HG03460 (cell line): ENCODE results near the gene CR2.
"Not testable (repeated sequence)": the region's sequence is repeated elsewhere in the genome, so short reads cannot be mapped to it uniquely, and the experiment has no call there.

ENCODE experiments used
- ATAC-seq: cut with Tn5 transposase; IDR thresholded peaks from one replicate; pipeline ENCODE4 v1.9.1; 2021; ENCODE audit not compliant: unreplicated experiment

Gene CR2

DNA sequence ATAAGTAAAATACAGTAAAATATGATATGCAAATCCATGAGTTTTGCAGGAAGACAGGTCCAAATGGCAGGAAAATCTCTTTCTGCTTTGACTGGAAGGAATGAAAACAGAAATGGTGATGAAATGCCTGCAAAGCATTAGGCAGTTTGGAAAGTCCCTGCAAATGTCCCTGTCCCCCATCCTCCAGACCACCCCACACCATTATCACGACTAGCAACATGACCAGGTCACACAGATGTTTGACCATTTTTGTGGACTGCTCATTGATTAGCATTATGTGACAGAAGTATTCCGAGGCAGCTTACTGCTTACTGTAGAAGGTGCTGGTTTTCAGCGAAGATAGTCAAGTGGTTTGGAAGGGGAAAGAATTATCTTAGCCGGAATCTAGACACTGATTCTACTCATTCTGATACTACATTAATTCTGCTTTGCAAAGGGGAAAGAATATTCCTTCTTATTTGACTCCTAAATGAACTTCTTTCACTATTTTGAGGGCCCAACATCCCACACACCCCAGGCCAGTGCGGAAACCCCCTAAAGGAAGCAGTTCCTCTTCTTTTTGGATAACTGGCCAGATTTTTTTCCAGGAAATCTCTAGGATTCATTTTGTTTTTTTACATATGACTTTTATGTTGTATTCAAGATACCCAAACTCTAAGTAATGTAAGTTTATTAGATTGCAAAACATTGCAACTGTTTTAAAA is 9.5 kb upstream of the CR2 start:
- ATAC-seq, result no peak

DNA sequence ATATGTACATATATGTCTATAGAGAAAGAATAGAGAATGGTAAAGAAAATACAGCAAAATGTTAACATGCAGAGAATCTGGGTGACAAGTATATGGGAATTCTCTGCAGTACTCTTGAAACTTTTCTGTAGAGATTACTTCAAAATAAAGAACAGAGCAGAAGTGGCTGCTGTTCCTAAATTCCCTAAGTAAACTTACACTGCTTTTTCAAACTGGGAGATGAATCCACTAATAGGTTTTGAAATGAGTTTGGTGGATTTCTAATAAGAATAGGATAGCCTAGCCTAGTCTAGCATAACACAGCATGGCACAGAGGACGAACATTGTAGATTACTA is 450 bp upstream of the CR2 start:
- no peak for ATAC-seq

DNA sequence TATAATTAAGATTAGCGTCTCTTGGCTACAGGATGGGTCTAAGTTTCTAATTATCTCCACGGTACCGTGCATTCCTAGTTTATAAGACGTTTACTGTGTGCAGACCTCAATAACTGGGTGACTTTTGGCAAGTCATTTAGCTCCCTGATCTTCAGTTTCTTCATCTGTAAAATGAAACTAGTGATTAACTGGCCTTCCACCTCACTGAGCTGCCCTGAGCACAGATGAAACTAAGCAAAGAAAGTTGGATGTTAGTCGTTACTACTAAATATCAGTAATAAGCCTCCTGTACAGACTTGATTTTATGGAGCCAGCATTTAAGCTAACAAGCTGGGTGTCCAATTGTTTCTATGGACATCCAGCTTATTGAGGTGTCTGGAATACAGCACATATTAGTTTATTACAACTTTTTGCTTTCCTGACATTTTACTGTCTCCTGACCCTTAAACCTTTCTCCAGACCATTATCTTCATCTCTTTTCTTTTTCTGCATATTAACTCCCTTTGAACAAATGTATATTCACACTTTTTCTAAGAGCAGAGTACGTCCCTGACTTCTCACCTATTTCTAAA is 1.1 kb downstream of the CR2 start:
- ATAC-seq, result no peak

DNA sequence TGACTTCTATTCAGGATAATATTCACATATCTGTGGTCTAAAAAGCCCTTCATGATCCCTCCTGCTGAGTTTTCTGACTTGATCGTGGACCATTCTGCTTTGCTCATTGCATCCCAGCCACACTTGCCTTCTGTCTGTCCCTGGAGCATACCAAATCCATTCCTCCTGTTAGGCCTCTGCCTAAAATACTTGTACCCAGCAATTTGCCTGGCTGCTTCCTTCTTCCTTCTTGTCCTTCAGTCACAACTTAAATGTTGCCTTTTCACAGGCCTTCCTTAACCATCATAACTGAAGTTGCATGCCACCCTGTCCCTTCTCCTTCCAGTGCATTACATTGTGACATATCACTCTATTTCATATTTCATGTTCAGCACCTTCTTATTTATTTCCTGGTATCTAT is 4.3 kb downstream of the CR2 start:
- no peak for ATAC-seq

DNA sequence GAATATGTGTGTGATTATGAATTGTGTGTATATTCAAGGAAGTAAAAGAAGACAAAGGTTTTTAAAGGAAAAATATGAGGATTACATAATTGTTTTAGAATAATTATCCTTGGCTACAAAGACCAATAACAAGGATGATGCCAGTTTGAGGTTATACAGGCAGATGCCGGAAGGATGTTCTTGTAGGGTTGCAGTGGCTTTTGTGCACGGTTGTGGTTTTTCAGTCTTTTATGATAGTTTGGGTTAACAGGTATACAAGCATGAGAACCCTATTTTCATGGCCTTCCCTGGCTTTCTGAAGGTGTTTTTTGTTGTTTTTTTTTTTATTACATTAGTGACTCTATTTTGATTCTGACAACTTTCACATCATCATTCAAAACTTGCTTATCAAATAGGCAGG is 4.9 kb downstream of the CR2 start:
- no peak for ATAC-seq

- ATAC-seq, result no peak
Observed at GRCh38 chr1:207461649-207462048, 7.5 kb downstream of the CR2 start.

DNA sequence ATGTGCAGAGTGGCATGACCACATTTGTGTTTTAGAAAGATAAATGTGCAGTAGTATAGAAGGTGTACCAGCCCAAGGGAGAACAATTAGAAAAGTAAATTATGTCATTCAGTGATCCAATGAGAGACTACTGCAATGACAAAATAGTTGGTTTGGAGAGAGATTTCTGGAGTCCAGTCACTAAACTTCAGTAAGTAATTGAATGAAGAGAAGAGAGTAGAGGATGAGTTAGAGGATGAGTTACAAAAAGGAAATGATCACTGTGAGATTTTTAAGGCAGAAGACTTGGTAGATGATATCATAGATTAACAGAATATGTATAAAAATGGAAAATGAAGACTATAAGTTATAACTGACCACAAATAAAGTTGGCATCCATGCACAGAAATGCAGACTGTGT is 8.4 kb downstream of the CR2 start:
- ATAC-seq, result no peak

GRCh38 chr1:207463021-207463420 is 8.9 kb downstream of the CR2 start:
- no peak for ATAC-seq

DNA sequence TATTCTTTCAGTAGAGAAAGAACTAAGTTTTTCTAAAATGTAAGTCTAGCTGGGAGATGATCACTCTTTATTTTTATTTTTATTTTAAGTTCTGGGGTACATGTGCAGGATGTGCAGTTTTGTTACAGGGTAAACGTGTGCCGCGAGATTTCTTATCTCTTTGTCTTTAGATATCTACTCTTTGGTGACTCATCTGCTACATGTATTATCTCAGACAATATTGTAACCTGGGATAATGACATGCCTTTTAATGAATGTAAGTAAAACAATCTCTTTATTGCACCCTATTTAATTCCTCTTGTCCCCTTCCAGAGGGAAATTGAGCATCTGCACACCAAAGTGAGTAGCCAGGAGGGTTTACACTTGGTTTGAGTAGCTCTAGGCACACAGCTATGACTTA is 9.4 kb downstream of the CR2 start:
- no peak for ATAC-seq

DNA sequence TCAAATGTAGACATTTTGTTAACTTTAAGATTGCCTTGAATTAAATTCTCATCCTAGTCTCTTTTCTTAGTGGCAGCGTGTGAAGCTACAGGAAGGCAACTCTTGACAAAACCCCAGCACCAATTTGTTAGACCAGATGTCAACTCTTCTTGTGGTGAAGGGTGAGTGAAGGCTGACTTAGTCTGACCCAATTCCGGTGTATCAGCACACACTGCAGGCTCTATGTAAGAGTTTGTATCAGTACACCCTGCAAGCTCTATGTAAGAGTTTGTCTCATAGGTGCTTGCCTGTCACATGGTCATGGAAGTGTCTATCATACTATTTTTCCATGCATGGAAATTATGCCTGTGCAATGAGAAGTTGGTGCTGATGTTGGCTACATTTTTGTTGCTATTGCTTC is 16.8 kb downstream of the CR2 start:
- no peak for ATAC-seq

DNA sequence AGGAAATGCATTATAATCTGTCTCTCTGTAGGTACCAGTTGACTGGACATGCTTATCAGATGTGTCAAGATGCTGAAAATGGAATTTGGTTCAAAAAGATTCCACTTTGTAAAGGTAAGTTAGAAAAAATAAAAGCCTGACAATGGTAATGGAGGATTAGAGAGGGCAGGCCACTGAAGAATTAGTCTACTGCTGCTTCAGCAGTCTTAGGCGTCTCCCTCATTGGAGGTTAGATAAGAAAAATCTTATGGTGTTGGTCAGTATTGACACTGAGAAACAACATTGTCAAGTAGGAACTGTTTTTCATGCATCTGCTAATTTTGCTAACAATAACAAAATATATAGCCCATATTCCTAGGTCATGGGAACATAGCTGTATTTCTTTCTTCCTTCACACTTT is 20.1 kb downstream of the CR2 start:
- ATAC-seq, result no peak

DNA sequence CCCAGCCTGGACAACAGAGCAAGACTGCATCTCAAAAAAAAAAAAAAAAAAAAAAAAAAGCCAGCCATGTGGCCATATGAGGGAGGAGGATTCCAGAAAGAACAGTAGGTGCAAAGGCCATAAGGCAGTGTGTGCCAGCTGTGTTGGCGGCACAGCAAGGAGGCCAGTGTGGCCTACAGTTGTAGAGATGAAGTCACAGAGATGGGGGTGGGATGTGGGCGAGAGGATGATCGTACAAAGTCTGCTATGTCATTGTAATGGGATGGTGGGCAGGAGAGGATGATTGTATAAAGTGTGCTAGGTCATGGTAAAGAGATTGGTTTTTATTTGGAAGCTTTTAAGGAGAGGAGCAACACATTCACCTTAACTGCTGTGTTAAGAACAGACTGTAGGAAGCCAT is 32.1 kb downstream of the CR2 start:
- ATAC-seq, result no peak

GRCh38 chr1:207487636-207488035 is 33.5 kb downstream of the CR2 start:
- ATAC-seq, result no peak

DNA sequence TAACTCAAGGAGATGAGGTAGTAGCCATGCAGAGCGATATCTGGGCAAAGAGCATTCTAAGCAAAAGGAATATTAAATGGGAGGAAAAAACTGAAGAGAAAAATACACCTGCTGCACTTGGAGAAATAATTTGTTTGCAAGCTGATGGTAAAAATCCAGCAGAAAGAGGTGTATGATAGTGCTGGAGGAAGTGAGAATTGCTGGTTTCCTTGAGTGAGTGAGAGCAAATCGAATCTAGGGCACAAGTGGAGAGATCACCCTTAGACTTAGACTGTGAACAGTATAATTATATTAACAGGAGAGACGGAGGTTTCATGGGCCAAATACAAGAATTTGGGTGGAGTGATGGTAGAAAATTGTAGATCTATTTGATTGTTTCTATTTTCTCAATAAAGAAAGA is 39.1 kb downstream of the CR2 start:
- no peak for ATAC-seq

GRCh38 chr1:207494171-207494570 is 40.0 kb downstream of the CR2 start:
- ATAC-seq, result no peak

DNA sequence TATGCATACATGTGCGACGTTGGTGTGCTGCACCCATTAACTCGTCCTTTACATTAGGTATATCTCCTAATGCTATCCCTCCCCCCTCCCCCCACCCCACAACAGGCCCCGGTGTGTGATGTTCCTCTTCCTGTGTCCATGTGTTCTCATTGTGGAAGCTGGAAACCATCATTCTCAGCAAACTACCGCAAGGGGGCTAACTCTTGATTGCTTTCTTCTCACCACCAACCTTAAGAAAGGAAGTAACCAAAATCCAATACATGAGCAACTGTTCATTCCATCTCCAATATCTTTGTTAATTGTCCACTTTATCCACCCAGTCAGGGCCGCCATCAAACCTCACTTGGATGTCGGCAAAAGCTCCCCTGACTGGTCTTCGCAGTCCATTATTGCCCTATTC is 41.2 kb downstream of the CR2 start:
- not testable (repeated sequence) for ATAC-seq

- peak; percentile 47 for ATAC-seq
Observed at GRCh38 chr1:207495801-207496792, 42.0 kb downstream of the CR2 start, which contains the start of gene CR1. TSS of gene CR1 (plus strand) at chr1:207496157. CDS start at chr1:207496268, 111 bp downstream.

DNA sequence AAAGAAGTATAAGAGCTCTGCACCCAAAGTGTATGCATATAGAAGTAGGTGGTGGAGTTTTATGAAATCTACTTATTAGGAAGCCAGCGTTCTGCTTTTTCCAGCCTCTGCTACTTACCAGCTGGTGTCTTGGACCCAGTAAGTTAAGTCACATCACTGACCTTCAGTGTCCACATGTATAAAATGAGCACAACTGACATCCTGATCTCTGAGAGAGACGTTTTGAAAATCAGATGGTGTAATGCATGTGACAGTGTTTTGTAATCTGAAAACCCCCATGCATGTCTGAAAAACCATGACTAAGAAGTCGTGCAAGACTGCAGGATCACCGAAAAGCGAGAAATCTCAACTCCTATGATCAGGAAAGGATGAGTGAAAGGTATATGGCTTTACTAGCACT is 43.8 kb downstream of the CR2 start:
- ATAC-seq, result no peak

- peak; percentile 32 for ATAC-seq
Observed at GRCh38 chr1:207499573-207499972, 45.4 kb downstream of the CR2 start.

DNA sequence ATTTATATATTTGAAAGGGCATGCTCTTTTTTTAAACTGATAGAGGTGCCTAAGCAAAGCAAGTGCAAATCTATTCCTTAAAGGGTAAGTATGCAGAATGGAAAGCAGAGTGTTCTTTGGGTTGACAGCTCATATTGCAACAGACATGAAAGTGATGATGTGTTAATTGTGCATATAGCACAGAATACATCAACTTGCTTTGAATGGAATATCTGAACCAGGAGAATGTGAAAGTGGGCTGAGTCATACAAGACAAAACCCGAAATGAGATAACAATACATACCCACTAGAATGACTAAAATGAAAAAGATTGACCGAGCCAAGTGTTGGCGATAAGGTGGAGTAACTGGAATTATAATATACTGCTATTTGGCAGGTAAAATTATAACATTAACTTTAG is 46.2 kb downstream of the CR2 start:
- ATAC-seq, result no peak

DNA sequence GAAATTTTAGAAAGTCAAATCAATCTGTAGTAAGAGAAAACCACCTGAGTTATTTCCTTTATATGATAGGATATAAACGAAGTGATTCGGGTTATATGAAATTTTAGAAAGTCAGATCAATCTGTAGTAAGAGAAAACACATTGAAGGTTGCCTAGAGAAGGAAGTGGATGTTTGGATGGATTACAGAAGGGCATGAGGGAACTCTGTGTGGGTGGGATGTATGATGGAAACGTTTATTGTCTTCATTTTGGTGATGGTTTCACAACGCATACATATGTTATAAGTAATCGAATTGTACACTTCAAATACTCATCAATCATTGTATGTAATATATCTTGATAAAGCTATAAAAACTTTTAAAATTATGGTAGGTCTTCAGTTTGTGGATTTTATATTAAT is 46.9 kb downstream of the CR2 start:
- ATAC-seq, result no peak

DNA sequence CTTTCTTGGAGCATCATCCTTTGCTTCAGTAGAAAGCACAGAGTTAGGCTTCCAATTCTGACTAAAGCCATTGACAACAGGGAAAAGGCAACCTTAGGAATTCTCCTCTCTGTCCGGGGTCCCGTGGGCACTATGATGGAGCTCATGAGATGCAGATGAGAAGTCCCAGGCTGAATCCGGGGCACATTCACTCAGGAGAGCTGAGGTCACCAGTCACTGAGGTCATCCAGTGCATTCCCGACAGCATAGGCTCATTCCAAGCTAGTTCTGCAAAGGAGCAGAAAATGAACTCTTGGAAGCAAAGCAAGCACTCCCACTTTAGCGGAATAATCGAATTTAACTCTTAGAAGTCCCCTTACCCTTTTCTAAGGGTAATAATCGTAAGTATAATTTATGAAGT is 48.6 kb downstream of the CR2 start:
- no peak for ATAC-seq
